ENCODE measurements around the gene ASCC1. TPM values are rescaled to one million over a fixed set of nuclear protein-coding genes. Genes with fewer than 3 reads are reported as not detected.

The ASCC1 gene
- total and polyA plus RNA-seq, 5 donors from 2014 or later: 20.5 to 28.8 (median 26.0) TPM

- ATAC-seq (ENCODE audit: low read depth in 2 of 2): no peak
- DNase-seq: no peak
- Histone ChIP-seq H3K27ac (ENCODE audit: insufficient read depth, low read length, poor library complexity, severe bottlenecking) (peak overlapping the region; percentile 81), H3K36me3 (ENCODE audit: control insufficient read depth, insufficient read depth, low read length) (peaks cover 60% of the 10 kb centered on the region), H3K27me3 (ENCODE audit: control insufficient read depth, insufficient read depth, low read length) (no peaks in the 10 kb centered on the region), H3K4me3 (ENCODE audit: low read depth, low read length) (peak overlapping the region; percentile 13), H3K4me1 (ENCODE audit: control insufficient read depth, insufficient read depth, low read length, poor library complexity, severe bottlenecking) (peaks cover 68% of the 10 kb centered on the region), H3K9me3 (ENCODE audit: control insufficient read depth in 2 of 2, low read length in 2 of 2) (no peaks in the 10 kb centered on the region)
- no peaks in the 10 kb centered on the region for H3K9me3 Mint-ChIP-seq
- peaks cover 16 to 91% (median 51%) of the 10 kb centered on the region in 4 donors for H3K4me1 Mint-ChIP-seq
- peaks cover 38% of the 10 kb centered on the region for H3K36me3 Mint-ChIP-seq
- H3K4me3 Mint-ChIP-seq: peak overlapping the region; percentile 48 to 82 (median 60)
- no peaks in the 10 kb centered on the region for H3K27me3 Mint-ChIP-seq
- H3K27ac Mint-ChIP-seq: peak overlapping the region; percentile 76 to 94 (median 83)
Measured at GRCh38 chr10:72074574-72075375, 141.3 kb downstream of the ASCC1 start.

- peaks cover 15 to 86% (median 45%) of the 10 kb centered on the region in 4 donors for H3K4me1 Mint-ChIP-seq
- peaks cover 40% of the 10 kb centered on the region for H3K36me3 Mint-ChIP-seq
- Histone ChIP-seq H3K4me3 (ENCODE audit: low read depth, low read length) (no peak overlapping the region), H3K9me3 (ENCODE audit: control insufficient read depth in 2 of 2, low read length in 2 of 2) (no peaks in the 10 kb centered on the region), H3K27ac (ENCODE audit: insufficient read depth, low read length, poor library complexity, severe bottlenecking) (peak overlapping the region; percentile 81), H3K27me3 (ENCODE audit: control insufficient read depth, insufficient read depth, low read length) (no peaks in the 10 kb centered on the region), H3K4me1 (ENCODE audit: control insufficient read depth, insufficient read depth, low read length, poor library complexity, severe bottlenecking) (peaks cover 60% of the 10 kb centered on the region), H3K36me3 (ENCODE audit: control insufficient read depth, insufficient read depth, low read length) (peaks cover 64% of the 10 kb centered on the region)
- no peak for ATAC-seq (ENCODE audit: low read depth in 2 of 2)
- H3K27ac Mint-ChIP-seq: peak overlapping the region; percentile 20 to 65 (median 55)
- no peaks in the 10 kb centered on the region for H3K27me3 Mint-ChIP-seq
- no peaks in the 10 kb centered on the region for H3K9me3 Mint-ChIP-seq
- peak overlapping the region; percentile 9 to 63 (median 52) for H3K4me3 Mint-ChIP-seq
- no peak for DNase-seq
Measured at GRCh38 chr10:72073708-72074573, 142.1 kb downstream of the ASCC1 start.

- no peaks in the 10 kb centered on the region for H3K9me3 ChIP-seq (ENCODE audit: control insufficient read depth in 2 of 2, low read length in 2 of 2)
- Mint-ChIP-seq H3K9me3 (no peaks in the 10 kb centered on the region), H3K4me1 (peaks cover 11 to 79% (median 35%) of the 10 kb centered on the region in 4 donors)
Measured at GRCh38 chr10:72072639-72073038, 143.4 kb downstream of the ASCC1 start.

GRCh38 chr10:72072046-72072445 lies 144.0 kb downstream of the ASCC1 start:
- Histone ChIP-seq H3K36me3 (ENCODE audit: control insufficient read depth, insufficient read depth, low read length) (peaks cover 83% of the 10 kb centered on the region), H3K4me1 (ENCODE audit: control insufficient read depth, insufficient read depth, low read length, poor library complexity, severe bottlenecking) (peaks cover 41% of the 10 kb centered on the region), H3K9me3 (ENCODE audit: control insufficient read depth in 2 of 2, low read length in 2 of 2) (no peaks in the 10 kb centered on the region), H3K4me3 (ENCODE audit: low read depth, low read length) (no peak overlapping the region), H3K27me3 (ENCODE audit: control insufficient read depth, insufficient read depth, low read length) (no peaks in the 10 kb centered on the region), H3K27ac (ENCODE audit: insufficient read depth, low read length, poor library complexity, severe bottlenecking) (no peak overlapping the region)
- H3K27me3 Mint-ChIP-seq: no peaks in the 10 kb centered on the region
- H3K27ac Mint-ChIP-seq: peak overlapping the region in 2 of 3 donors; percentile 39 to 76
- H3K36me3 Mint-ChIP-seq: peaks cover 39% of the 10 kb centered on the region
- peak overlapping the region in 1 of 4 donors; percentile 40 for H3K4me3 Mint-ChIP-seq
- H3K4me1 Mint-ChIP-seq: peaks cover 11 to 75% (median 29%) of the 10 kb centered on the region in 4 donors
- no peak for ATAC-seq (ENCODE audit: low read depth in 2 of 2)
- no peak for DNase-seq
- no peaks in the 10 kb centered on the region for H3K9me3 Mint-ChIP-seq

More at GRCh38 chr10:72072639-72073038, 143.4 kb downstream of the ASCC1 start:
- Mint-ChIP-seq H3K36me3 (peaks cover 37% of the 10 kb centered on the region), H3K27me3 (no peaks in the 10 kb centered on the region), H3K27ac (peak overlapping the region in 1 of 3 donors; percentile 76), H3K4me3 (no peak overlapping the region)
- Histone ChIP-seq H3K27me3 (ENCODE audit: control insufficient read depth, insufficient read depth, low read length) (no peaks in the 10 kb centered on the region), H3K27ac (ENCODE audit: insufficient read depth, low read length, poor library complexity, severe bottlenecking) (peak overlapping the region; percentile 81), H3K36me3 (ENCODE audit: control insufficient read depth, insufficient read depth, low read length) (peaks cover 77% of the 10 kb centered on the region), H3K4me1 (ENCODE audit: control insufficient read depth, insufficient read depth, low read length, poor library complexity, severe bottlenecking) (peaks cover 47% of the 10 kb centered on the region), H3K4me3 (ENCODE audit: low read depth, low read length) (no peak overlapping the region)
- DNase-seq (no peak), ATAC-seq (ENCODE audit: low read depth in 2 of 2) (no peak)

GRCh38 chr10:72069751-72070526 lies 146.1 kb downstream of the ASCC1 start:
- ATAC-seq (ENCODE audit: low read depth in 2 of 2): no peak
- peaks cover 0 to 55% (median 12%) of the 10 kb centered on the region in 4 donors for H3K4me1 Mint-ChIP-seq
- H3K27me3 ChIP-seq (ENCODE audit: control insufficient read depth, insufficient read depth, low read length): no peaks in the 10 kb centered on the region
- no peak overlapping the region for H3K27ac ChIP-seq (ENCODE audit: insufficient read depth, low read length, poor library complexity, severe bottlenecking)
- H3K27ac Mint-ChIP-seq: peak overlapping the region; percentile 52 to 85 (median 74)
- no peak for DNase-seq
- peaks cover 20% of the 10 kb centered on the region for H3K4me1 ChIP-seq (ENCODE audit: control insufficient read depth, insufficient read depth, low read length, poor library complexity, severe bottlenecking)
- H3K9me3 ChIP-seq (ENCODE audit: control insufficient read depth in 2 of 2, low read length in 2 of 2): no peaks in the 10 kb centered on the region
- H3K36me3 Mint-ChIP-seq: peaks cover 45% of the 10 kb centered on the region
- H3K27me3 Mint-ChIP-seq: no peaks in the 10 kb centered on the region
- H3K36me3 ChIP-seq (ENCODE audit: control insufficient read depth, insufficient read depth, low read length): peaks cover 96% of the 10 kb centered on the region
- H3K4me3 Mint-ChIP-seq: peak overlapping the region in 3 of 4 donors; percentile 4 to 66 (median 29)
- no peak overlapping the region for H3K4me3 ChIP-seq (ENCODE audit: low read depth, low read length)
- no peaks in the 10 kb centered on the region for H3K9me3 Mint-ChIP-seq

GRCh38 chr10:72068901-72069446 lies 147.1 kb downstream of the ASCC1 start:
- H3K27ac Mint-ChIP-seq: peak overlapping the region in 2 of 3 donors; percentile 71 to 85
- Histone ChIP-seq H3K4me3 (ENCODE audit: low read depth, low read length) (no peak overlapping the region), H3K27me3 (ENCODE audit: control insufficient read depth, insufficient read depth, low read length) (no peaks in the 10 kb centered on the region), H3K27ac (ENCODE audit: insufficient read depth, low read length, poor library complexity, severe bottlenecking) (peak overlapping the region; percentile 11), H3K4me1 (ENCODE audit: control insufficient read depth, insufficient read depth, low read length, poor library complexity, severe bottlenecking) (peaks cover 11% of the 10 kb centered on the region), H3K9me3 (ENCODE audit: control insufficient read depth in 2 of 2, low read length in 2 of 2) (no peaks in the 10 kb centered on the region), H3K36me3 (ENCODE audit: control insufficient read depth, insufficient read depth, low read length) (peaks cover 94% of the 10 kb centered on the region)
- ATAC-seq (ENCODE audit: low read depth in 2 of 2) (no peak), DNase-seq (no peak)
- H3K9me3 Mint-ChIP-seq: no peaks in the 10 kb centered on the region
- H3K27me3 Mint-ChIP-seq: no peaks in the 10 kb centered on the region
- H3K36me3 Mint-ChIP-seq: peaks cover 48% of the 10 kb centered on the region
- peaks cover 0 to 49% (median 11%) of the 10 kb centered on the region in 4 donors for H3K4me1 Mint-ChIP-seq
- peak overlapping the region in 1 of 4 donors; percentile 4 for H3K4me3 Mint-ChIP-seq
